MCF 10A (cell line): ENCODE results near the gene RHOF. TPM values are rescaled to one million over a fixed set of nuclear protein-coding genes. Genes with fewer than 3 reads are reported as not detected.

Experiments used
- BruUV-seq: library from RNA; stranded (reverse); fragments of 400-500 nt; replicated peaks from 2 replicates; lab custom pipeline; 2021; lab: Mats Ljungman, UMichigan
- CTCF ChIA-PET: fragments of 300-600 bp; sonication (Branson Sonifier 250); formaldehyde crosslinking; extraction: SDS; loops from one replicate; lab custom pipeline; 2021; ENCODE audit warnings: antibody characterized with exemption, inconsistent platforms; lab: Yijun Ruan, JAX
- POLR2A ChIA-PET: fragments of 300-600, 350-650 bp; sonication (Branson Sonifier 250); formaldehyde crosslinking; extraction: SDS; loops from one replicate; lab custom pipeline; 2020; ENCODE audit warnings: antibody characterized with exemption, inconsistent platforms; lab: Yijun Ruan, JAX
- DNase-seq: peaks from one replicate; pipeline ENCODE4 v3.0.0-alpha.2; 2018; ENCODE audit not compliant: unreplicated experiment
- H3K27ac Mint-ChIP-seq: one replicate; pipeline ENCODE4 v1.8.0; 2022; ENCODE audit warnings: mild to moderate bottlenecking, low read depth, mixed read lengths; ENCODE audit not compliant: unreplicated experiment
- H3K27me3 Mint-ChIP-seq: one replicate; pipeline ENCODE4 v1.8.0; 2022; ENCODE audit warnings: mixed read lengths; ENCODE audit not compliant: insufficient read depth, unreplicated experiment
- H3K36me3 Mint-ChIP-seq: one replicate; pipeline ENCODE4 v1.8.0; 2022; ENCODE audit warnings: mild to moderate bottlenecking, moderate library complexity, mixed read lengths; ENCODE audit not compliant: insufficient read depth, unreplicated experiment
- H3K4me1 Mint-ChIP-seq: one replicate; pipeline ENCODE4 v1.8.0; 2022; ENCODE audit warnings: mixed read lengths; ENCODE audit not compliant: insufficient read depth, unreplicated experiment
- H3K4me3 Mint-ChIP-seq: one replicate; pipeline ENCODE4 v1.8.0; 2022; ENCODE audit warnings: mild to moderate bottlenecking, moderate library complexity, mixed read lengths; ENCODE audit not compliant: unreplicated experiment
- H3K9me3 Mint-ChIP-seq: one replicate; pipeline ENCODE4 v1.8.0; 2022; ENCODE audit warnings: mixed read lengths; ENCODE audit not compliant: unreplicated experiment
- CTCF ChIP-seq: fragments of 200-600 bp; IDR thresholded peaks from one replicate; pipeline ENCODE4 v1.8.0; 2022; ENCODE audit warnings: antibody characterized with exemption, mild to moderate bottlenecking; ENCODE audit not compliant: unreplicated experiment
- intact Hi-C: fragments of 100-400 bp; cut with micrococcal nuclease; formaldehyde crosslinking; loops from 2 replicates; pipeline ENCODE4 v1.14.1; 2022
- total RNA-seq: library from RNA; stranded (reverse); gene quantifications from 2 replicates; pipeline ENCODE4 v1.2.3, GENCODE V29; 2022

RHOF gene
- total RNA-seq, 1 experiment from 2014 or later = 9.5 TPM

GRCh38 chr12:121838126-121838525, 44.6 kb upstream of the RHOF start:
- POLR2A ChIA-PET = interaction anchor here (0.6 to 2.2 kb wide), 9 partner anchors 10 to 1616 kb away, joined by 3 to 8 read pairs (median 3); partner anchors contain the start of gene PSMD9
- no peak for DNase-seq
- CTCF ChIA-PET = interaction anchor here (1.8 to 5.4 kb wide), 2 partner anchors 10 to 44 kb away, joined by 5 to 29 read pairs; partner anchors contain the start of gene RHOF
- intact Hi-C loops = no loop called here
- no peak overlapping the region for H3K27ac Mint-ChIP-seq
- no peaks in the 10 kb centered on the region for H3K27me3 Mint-ChIP-seq
- H3K4me1 Mint-ChIP-seq = peaks cover 13% of the 10 kb centered on the region
- no peak for TF ChIP-seq CTCF
- no peak overlapping the region for H3K4me3 Mint-ChIP-seq
- BruUV-seq = no TSS peak
- no peaks in the 10 kb centered on the region for H3K9me3 Mint-ChIP-seq
- H3K36me3 Mint-ChIP-seq = no peaks in the 10 kb centered on the region

GRCh38 chr12:121837680-121838079, 44.2 kb upstream of the RHOF start:
- peaks cover 13% of the 10 kb centered on the region for H3K4me1 Mint-ChIP-seq
- intact Hi-C loops = no loop called here

GRCh38 chr12:121831571-121832245, 38.2 kb upstream of the RHOF start:
- H3K36me3 Mint-ChIP-seq = peaks cover 42% of the 10 kb centered on the region
- no peak overlapping the region for H3K4me3 Mint-ChIP-seq
- POLR2A ChIA-PET = no interaction called here
- no peak for TF ChIP-seq CTCF
- intact Hi-C loops = no loop called here
- no TSS peak for BruUV-seq
- peaks cover 6% of the 10 kb centered on the region for H3K4me1 Mint-ChIP-seq
- no peaks in the 10 kb centered on the region for H3K27me3 Mint-ChIP-seq
- no peak overlapping the region for H3K27ac Mint-ChIP-seq
- CTCF ChIA-PET = no interaction called here
- H3K9me3 Mint-ChIP-seq = no peaks in the 10 kb centered on the region
- DNase-seq = no peak

More at GRCh38 chr12:121837680-121838079, 44.2 kb upstream of the RHOF start:
- POLR2A ChIA-PET = interaction anchor here (0.6 to 2.2 kb wide), 8 partner anchors 10 to 1617 kb away, joined by 3 to 8 read pairs (median 3); partner anchors contain the start of gene PSMD9
- BruUV-seq = no TSS peak
- CTCF ChIA-PET = interaction anchor here (1.2 to 5.4 kb wide), 3 partner anchors 9 to 43 kb away, joined by 5 to 29 read pairs (median 5); partner anchors contain the start of gene RHOF
- Mint-ChIP-seq H3K27ac (no peak overlapping the region), H3K36me3 (peaks cover 2% of the 10 kb centered on the region), H3K27me3 (no peaks in the 10 kb centered on the region), H3K9me3 (no peaks in the 10 kb centered on the region), H3K4me3 (no peak overlapping the region)
- DNase-seq = no peak
- no peak for TF ChIP-seq CTCF

- no peak overlapping the region for H3K27ac Mint-ChIP-seq
- no TSS peak for BruUV-seq
These were observed 37.2 kb upstream of the RHOF start for GRCh38 chr12:121830588-121831265.

More at GRCh38 chr12:121830588-121831265, 37.2 kb upstream of the RHOF start:
- Mint-ChIP-seq H3K36me3 (peaks cover 51% of the 10 kb centered on the region), H3K27me3 (no peaks in the 10 kb centered on the region), H3K4me3 (no peak overlapping the region), H3K9me3 (no peaks in the 10 kb centered on the region), H3K4me1 (peaks cover under 1% of the 10 kb centered on the region)
- DNase-seq = no peak
- TF ChIP-seq CTCF = no peak
- ChIA-PET CTCF (no interaction called here), POLR2A (no interaction called here)
- intact Hi-C loops = no loop called here
